GM18909 (cell line): ENCODE data around the gene RRBP1.
A peak's percentile ranks its signal among the peaks of the same experiment; 100 is the strongest.

ENCODE experiments used
- ATAC-seq: cut with Tn5 transposase; IDR thresholded peaks from one replicate; pipeline ENCODE4 v1.9.1; 2021; ENCODE audit warnings: mild to moderate bottlenecking; ENCODE audit not compliant: unreplicated experiment, poor library complexity

RRBP1 gene

GRCh38 chr20:17590245-17590644 lies 91.8 kb downstream of the RRBP1 start:
- ATAC-seq, result no peak

GRCh38 chr20:17589161-17589834 lies 92.7 kb downstream of the RRBP1 start:
- ATAC-seq, result no peak

GRCh38 chr20:17587824-17588223 lies 94.2 kb downstream of the RRBP1 start:
- ATAC-seq, result no peak

GRCh38 chr20:17587148-17587547 lies 94.9 kb downstream of the RRBP1 start:
- ATAC-seq, result no peak

GRCh38 chr20:17586250-17586649 lies 95.8 kb downstream of the RRBP1 start:
- no peak for ATAC-seq

GRCh38 chr20:17584689-17585088 lies 97.4 kb downstream of the RRBP1 start:
- no peak for ATAC-seq

GRCh38 chr20:17583126-17583525 lies 98.9 kb downstream of the RRBP1 start:
- no peak for ATAC-seq

GRCh38 chr20:17580895-17581294 lies 101.1 kb downstream of the RRBP1 start:
- ATAC-seq, result no peak

GRCh38 chr20:17579369-17580039 lies 102.5 kb downstream of the RRBP1 start:
- ATAC-seq, result no peak

- no peak for ATAC-seq
Observed at GRCh38 chr20:17576215-17576614, 105.8 kb downstream of the RRBP1 start.

GRCh38 chr20:17573463-17573862 lies 108.6 kb downstream of the RRBP1 start:
- no peak for ATAC-seq

GRCh38 chr20:17572034-17572638 lies 109.9 kb downstream of the RRBP1 start:
- no peak for ATAC-seq

- ATAC-seq, result peak; percentile 39
Observed at GRCh38 chr20:17571153-17571527, 110.9 kb downstream of the RRBP1 start.

GRCh38 chr20:17570347-17571152 lies 111.5 kb downstream of the RRBP1 start:
- peak; percentile 37 for ATAC-seq

- ATAC-seq, result peak; percentile 92
Observed at GRCh38 chr20:17569616-17570346, 112.3 kb downstream of the RRBP1 start, which contains the start of gene DSTN. TSS of gene DSTN (plus strand) at chr20:17570075. CDS start at chr20:17570209, 134 bp downstream.

- no peak for ATAC-seq
Observed at GRCh38 chr20:17568972-17569521, 113.0 kb downstream of the RRBP1 start.

- no peak for ATAC-seq
Observed at GRCh38 chr20:17568045-17568788, 113.8 kb downstream of the RRBP1 start.

GRCh38 chr20:17566345-17566744 lies 115.7 kb downstream of the RRBP1 start:
- no peak for ATAC-seq

GRCh38 chr20:17565169-17565845 lies 116.7 kb downstream of the RRBP1 start:
- no peak for ATAC-seq
